PC-9 (cell line): ENCODE results near the gene RER1.

ENCODE experiments used
- CTCF ChIP-seq: fragments of 200-600 bp; sonication (generic); conservative IDR thresholded peaks from 2 replicates; pipeline ENCODE4 v1.6.1; 2017; ENCODE audit warnings: mixed run types, antibody characterized with exemption, mild to moderate bottlenecking, moderate library complexity
- EZH2 ChIP-seq: fragments of 200-600 bp; sonication (generic); IDR thresholded peaks from 2 replicates; pipeline ENCODE4 v1.8.0; 2017; ENCODE audit warnings: antibody characterized with exemption, low read depth

- TF ChIP-seq CTCF (no peak), EZH2 (no peak)
Measured at GRCh38 chr1:2411801-2412394, 20.3 kb downstream of the RER1 start.
